HuH-7 (cell line): ENCODE data around the gene ZDHHC23.

Source experiments
- DNase-seq: peaks from one replicate; pipeline ENCODE4 v3.0.0; 2011; ENCODE audit warnings: low spot score

ZDHHC23 gene

GRCh38 chr3:114005481-114005880, 57.7 kb downstream of the ZDHHC23 start:
- no peak for DNase-seq

GRCh38 chr3:114011059-114011797, 63.4 kb downstream of the ZDHHC23 start:
- no peak for DNase-seq
